Activated T-helper 1 cell treated with Interleukin-2 at 50 U/mL for 16 hours (primary cell): ENCODE measurements around the gene PTPRD.

Source experiments
- DNase-seq: peaks from one replicate; pipeline ENCODE4 v3.0.0-alpha.2; 2020; ENCODE audit warnings: low read depth

PTPRD gene

GRCh38 chr9:8329561-8330283 is 2283.1 kb downstream of the PTPRD start:
- DNase-seq, result no peak

DNA sequence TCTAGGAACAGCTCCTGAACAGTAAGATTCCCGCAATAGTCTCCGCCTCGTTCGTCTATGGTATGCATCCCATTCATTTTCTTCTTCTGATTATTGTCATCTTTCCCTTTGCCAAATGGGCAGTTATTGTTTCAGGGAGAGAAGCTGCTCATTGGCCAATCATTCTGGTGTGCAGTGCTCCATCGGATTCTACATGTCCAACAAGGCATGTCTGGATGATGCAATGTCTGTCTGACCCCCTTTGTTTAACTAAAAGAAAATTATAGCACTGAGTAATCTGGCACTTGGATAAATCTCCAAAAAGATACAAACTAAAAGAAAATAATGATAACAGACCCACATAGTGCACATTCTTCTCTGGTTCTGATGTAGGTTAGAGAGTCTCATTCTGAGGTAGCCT is 2297.6 kb downstream of the PTPRD start:
- DNase-seq, result no peak

DNA sequence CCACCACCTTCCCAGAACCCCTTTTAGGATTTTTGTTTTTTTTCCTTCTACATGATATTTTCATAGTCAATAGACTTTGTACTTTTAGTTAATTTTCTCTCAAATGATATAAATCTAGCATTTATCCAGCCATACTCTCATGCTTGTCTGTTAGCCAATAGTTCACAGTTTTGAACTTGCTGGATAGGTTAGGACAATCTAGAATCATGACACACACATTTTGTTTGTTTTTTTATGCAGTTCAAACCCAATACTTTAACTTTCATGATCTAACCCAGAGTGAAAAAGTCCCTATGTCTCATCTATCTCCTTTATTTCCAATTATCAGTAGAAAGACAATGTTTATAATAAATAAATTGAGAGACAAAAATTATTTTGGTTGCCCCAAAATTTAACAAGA is 2303.5 kb downstream of the PTPRD start:
- DNase-seq, result no peak

DNA sequence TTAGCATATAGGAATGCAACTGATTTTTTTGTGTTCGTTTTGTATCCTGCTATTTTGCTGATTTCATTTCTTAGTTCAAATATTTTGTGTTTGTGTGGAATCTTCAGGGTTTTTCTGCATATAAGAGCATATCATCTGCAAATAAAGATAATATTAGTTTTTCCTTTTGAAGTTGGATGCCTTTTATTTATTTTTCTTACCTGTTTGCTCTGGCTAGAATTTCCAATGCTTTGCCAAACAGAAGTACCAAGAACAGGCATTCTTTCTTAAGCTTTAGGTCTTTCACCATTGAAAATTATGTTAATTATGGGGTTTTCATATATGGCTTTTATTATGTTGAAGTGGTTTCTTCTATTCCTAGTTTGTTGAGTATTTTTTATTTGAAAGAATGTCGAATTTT is 2308.1 kb downstream of the PTPRD start:
- no peak for DNase-seq

DNA sequence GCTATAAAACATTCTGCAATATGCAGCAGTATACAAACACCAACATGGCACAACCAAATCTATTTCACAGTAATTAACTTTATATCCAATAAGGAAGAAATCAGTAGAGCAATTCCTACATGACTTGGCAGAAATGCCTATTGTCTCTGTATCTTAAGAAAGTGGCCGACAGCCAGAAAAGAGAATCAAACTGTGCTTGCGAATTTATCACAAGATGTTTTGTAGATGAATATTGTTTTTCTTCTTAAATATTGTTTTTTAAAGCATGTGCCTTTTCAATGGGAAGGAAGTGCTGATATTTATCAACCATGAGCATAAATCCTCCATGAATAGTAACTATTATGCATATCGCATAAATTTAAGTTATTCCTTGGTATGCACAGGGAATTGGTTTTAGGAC is 2311.5 kb downstream of the PTPRD start:
- no peak for DNase-seq

- no peak for DNase-seq
These were observed 2315.8 kb downstream of the PTPRD start for GRCh38 chr9:8297047-8297446.

GRCh38 chr9:8292657-8293056 is 2320.1 kb downstream of the PTPRD start:
- no peak for DNase-seq

DNA sequence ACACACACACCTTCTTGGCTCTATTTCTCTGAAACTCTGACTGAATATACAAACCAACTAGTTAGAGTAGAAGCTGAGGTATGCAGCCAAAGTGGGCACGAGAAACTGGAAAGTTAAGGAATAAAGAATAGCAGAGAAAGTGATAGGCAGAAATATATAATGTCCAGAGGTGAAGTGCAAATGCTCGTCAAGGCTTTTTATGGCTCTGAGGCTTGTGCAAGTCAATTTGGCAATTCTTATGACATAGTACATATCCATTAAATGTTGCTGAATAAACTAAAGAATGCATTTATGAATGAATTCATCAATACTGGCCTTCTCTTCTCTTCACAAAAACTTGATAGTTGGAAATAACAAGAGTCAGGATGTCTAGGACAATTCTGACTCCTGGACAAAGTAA is 2323.1 kb downstream of the PTPRD start:
- DNase-seq, result no peak

- no peak for DNase-seq
These were observed 2324.8 kb downstream of the PTPRD start for GRCh38 chr9:8287970-8288369.

- DNase-seq, result no peak
These were observed 2325.3 kb downstream of the PTPRD start for GRCh38 chr9:8287501-8287900.

DNA sequence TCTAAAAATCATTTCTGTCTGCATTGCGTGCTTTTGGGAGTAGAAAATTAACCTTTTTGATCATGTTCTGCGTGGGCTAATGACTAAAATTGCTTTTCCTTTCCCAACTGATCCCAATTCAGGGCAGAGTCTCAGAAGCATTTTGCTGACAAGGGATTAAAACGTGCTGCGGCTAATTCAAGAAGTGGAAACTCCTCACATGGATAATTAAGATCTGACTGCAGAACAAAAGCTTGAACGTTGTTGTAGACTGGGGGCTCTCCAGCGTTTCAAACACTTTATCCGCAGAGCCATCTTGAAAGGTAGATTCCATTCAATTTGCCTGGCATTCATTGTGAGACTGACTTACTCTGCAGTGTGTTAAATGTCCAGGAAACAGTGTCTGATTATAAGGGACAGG is 2327.9 kb downstream of the PTPRD start:
- no peak for DNase-seq

DNA sequence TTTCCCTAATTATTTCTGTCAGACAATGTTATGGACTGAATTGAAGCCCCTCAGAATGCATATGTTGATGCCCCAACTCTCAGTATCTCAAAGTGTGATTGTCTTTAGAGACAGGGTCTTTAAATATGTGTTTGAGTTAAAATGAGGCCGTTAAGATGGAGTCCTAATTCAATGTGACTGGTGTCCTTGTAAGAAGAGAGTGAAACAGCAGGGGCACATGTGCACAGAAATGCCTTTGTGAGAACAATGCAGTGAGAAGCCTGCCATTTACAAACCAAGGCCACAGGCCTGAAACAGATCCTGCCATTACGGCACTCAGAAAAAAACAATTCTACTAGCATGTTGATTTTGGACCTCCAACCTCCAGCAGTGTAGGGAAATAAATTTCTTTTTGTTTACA is 2330.3 kb downstream of the PTPRD start:
- DNase-seq, result no peak

DNA sequence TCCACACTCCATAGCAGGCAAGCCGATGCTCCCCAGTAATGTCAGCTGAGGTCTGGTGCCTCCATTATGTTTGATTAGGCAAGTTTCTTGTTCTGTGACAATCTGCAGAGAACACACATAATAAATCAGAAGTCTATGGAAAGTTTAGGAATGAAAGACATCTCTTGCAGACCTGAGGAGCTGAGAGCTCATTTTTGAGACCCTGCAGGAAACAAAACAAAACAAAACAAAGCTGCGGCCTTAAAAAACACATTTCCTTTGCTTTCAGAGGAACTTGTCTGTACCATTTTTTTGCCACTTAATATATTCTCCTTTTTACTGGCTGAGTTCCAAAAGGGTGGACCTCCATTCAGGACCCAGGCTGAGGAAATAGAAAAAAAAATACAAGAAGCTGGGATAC is 2332.0 kb downstream of the PTPRD start:
- no peak for DNase-seq

GRCh38 chr9:8278048-8278447 is 2334.8 kb downstream of the PTPRD start:
- DNase-seq, result no peak

DNA sequence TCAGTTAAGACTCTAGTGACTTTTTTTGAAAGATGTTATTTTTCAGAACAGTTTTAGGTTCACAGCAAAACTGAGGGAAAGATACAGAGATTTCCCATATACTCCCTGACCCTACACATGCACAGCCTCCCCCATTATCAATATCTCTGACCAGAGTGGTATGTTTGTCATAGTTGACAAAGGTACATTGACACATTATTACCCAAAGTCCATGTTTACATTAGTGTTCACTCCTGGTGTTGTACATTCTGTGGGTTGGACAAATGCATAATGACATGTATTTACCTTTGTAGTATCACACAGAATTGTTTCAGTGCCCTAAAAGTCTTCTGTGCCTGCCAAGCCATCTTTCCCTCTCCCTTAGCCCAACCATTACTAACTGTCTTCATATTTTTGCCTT is 2342.6 kb downstream of the PTPRD start:
- no peak for DNase-seq

DNA sequence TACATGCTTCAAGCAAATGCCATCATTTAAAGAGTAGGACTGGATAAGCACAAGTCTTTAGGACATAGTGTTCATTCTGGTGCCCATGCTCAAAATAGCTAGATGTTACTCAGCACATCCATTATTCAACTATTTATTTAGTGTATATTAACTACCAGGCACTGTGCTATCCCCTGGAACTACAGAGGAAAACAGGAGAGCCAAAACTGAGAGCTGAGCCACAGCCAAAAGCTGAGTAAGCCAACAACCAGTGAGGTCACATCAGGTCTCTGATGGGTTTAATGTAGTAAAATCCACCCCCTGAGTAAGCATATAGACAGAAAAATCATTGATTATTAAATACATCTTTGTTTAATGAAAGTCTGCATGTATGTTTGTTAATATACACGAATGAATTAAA is 2343.9 kb downstream of the PTPRD start:
- no peak for DNase-seq

DNA sequence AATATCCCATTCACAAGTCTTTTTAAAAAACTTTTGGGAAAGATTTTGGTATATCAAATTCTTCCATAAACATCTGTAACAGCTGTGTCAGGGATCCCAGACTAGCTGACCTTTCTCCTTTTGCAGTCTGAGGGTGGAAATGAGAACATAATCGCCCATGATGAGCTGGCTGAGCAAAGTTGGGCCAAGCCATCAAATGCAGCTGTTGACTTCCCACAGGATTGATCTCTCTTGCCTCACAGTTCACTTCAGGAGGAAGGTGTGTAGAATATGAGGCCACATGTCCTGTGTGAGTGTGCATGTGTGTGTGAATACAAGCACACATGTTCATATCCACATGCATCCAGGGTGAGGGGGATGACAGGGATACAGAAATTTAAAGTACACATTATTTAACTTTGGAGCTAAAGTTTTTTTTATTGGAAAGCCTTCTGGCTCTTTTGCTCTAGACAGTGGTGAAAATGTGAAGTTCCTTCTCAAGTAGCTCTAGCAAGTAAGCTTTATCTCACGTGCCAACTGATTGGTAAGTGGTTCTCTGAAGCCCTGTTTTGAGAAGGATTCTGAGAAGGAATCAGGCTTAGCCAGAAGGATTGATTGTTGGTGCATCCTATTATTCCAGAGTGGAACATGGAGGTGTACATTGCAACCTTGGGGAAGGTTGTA is 2344.5 kb downstream of the PTPRD start:
- DNase-seq, result no peak

DNA sequence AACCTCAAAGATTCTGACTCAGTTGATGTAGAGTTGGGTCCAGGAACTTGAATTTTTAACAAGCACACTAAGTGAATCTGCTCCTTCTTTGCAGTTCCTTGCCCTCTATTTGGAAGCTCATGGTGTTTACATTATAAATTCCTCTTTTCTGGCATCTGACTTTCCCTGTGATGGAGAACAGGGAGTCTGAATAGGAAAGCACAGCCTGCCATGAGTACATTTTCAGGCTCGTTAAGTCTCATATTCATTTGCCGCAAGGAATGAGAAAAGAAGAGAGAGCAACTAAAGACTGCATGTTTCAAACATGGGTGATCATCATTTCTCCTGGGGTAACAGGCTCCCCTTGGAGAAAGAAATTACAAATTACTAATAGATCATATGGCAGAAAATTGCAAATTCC is 2345.2 kb downstream of the PTPRD start:
- DNase-seq, result no peak

DNA sequence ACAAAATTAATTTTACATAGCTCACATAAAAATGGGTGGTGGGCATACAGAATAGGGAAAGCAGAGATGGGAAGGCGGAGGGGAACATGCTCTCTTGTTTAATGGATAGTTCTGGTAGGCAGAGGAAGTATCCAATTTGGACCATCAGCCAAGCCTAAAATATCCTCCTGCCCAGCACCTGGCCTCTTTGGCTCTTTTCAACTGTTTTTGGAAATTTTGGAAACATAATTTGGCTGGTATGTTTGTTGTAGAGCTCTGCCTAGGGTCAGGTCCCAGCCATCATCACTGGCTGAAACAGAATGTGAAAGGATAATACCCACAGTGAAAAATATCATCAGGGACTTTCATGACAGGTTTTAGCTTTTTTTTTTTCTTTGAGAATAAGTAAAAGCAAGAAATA is 2345.9 kb downstream of the PTPRD start:
- DNase-seq, result no peak

- no peak for DNase-seq
These were observed 2347.5 kb downstream of the PTPRD start for GRCh38 chr9:8265281-8265680.
